ENCODE measurements around the gene DOLPP1.

- TF ChIP-seq CTCF (IDR thresholded peaks at IDR 0.05; ENCODE audit: low read depth, low read length, poor library complexity, severe bottlenecking) (no peak), EZH2phosphoT487 (IDR thresholded peaks at IDR 0.05; ENCODE audit: borderline replicate concordance, low read length) (no peak)
Observed at GRCh38 chr9:129089246-129089645, 8.3 kb downstream of the DOLPP1 start.
